LHCN-M2 (cell line): ENCODE measurements around the gene SULT4A1. TPM values are rescaled to one million over a fixed set of nuclear protein-coding genes. Genes with fewer than 3 reads are reported as not detected.

Source experiments
- DNase-seq: peaks from one replicate; pipeline ENCODE4 v3.0.0-alpha.2; 2012; ENCODE audit warnings: low read depth
- total RNA-seq: library from RNA; depleted of rRNA; stranded (reverse); fragments of >200 nt; gene quantifications from 2 replicates; pipeline ENCODE4 v1.2.3, GENCODE V29; 2014

Gene SULT4A1
- total RNA-seq, 1 experiment from 2014 or later: 0.06 TPM

DNA sequence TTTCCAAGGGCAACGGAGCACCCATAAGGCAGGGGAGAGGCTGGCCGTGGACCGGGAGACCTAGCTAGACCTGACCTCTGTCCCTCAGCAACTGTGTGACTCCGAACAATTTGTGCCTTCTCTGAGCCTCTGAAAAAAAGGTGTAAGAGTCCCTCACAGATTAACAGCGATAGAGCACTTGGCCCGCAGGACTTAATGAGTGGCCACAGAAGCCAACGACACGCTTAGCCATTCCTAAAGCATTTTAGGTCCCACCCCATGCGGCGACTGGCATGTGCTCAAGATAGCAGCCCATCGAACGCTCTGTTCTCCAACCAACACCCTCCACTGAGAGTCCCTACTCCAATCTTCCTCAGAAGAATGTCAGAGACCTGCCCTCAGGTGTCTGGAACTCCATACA is 1.5 kb downstream of the SULT4A1 start:
- DNase-seq: no peak

DNA sequence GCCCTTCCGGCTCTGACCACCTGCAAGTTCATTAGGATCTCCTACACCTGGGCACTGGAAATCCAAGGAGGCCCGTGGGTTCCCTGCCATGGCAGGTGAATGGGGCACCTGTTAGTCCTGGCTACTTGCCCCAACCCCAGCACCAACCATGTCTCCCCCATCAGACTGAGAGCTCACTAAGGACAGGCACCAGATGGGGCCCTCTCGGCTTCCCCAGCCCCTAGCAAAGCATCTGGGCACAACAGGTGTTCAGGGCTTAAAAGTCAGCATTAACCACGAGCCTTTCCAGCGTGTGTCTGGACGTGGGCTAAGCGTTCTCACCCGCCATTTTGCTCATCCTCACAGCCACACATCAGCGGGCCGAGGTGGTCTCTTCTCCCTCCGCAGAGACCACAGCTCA is 2.2 kb downstream of the SULT4A1 start:
- no peak for DNase-seq

DNA sequence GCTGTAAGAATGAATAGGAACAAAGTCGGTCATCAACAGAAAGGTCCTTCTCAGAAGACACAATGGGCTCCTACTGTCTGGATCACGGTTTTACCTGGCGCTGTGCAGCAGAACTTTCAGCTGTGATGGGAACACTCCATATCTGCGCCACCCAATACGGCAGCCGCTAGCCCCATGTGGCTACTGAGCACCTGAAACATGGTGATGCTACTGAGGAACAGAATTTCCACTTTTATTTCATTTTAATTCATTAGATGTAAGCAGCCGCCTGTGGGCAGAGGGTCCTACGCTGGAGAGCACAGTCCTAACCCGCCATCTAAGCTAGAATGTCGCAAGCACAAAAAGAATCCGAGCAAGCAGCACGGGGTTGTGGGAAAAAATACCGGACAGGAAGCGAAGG is 2.7 kb downstream of the SULT4A1 start:
- no peak for DNase-seq

DNA sequence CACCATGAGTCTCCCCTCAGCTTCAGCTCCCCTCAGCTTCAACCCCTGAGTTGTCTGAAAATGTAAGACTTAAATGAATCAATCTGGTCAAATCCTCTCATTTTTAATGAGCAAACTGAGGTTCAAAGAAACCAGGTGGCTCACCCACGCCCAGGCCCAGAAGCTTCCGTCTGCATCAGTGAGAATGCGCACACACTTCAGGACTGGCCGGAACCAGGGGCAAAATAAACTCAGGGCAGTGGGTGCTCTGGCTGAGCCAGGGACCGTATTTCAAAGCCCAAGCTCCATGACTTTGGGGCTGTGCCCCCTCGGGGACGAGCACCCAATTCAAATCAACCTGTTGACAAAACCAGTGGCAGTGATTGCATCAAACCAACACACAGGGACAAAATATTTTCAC is 3.1 kb downstream of the SULT4A1 start:
- DNase-seq: no peak

DNA sequence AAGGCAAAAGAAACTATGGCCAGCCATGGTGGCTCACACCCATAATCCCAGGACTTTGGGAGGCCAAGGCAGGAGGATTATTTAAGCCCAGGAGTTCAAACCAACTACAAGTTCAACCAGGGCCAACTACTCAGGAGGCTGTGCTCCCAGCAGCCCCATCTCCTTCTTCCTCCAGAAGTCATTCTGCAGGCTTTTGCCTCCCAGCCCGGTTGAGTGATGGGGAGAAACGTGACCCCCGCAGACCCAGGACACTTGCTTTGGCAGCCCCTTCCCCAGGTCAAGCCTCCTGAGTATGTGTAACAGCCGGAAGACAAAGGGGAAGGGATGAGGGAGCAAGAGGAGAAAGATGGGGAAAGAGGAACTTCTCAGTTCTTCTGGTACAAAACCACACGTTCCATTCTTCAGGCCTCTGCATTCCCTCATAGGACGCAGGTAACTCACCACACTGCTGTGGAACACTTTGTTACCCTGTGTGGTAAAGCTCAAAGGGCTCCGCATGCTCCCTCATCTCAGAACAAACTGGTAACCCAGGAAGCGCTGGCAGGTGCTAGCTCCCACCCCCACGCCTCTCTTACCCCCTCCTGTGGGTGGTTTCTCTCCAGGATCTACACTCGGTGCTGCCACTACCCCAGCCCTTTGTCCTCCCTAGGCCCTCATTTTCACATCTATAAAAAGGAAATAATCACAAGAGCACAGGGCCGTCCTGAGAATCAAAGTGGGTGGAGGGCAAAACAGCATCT is 4.0 kb downstream of the SULT4A1 start:
- no peak for DNase-seq

DNA sequence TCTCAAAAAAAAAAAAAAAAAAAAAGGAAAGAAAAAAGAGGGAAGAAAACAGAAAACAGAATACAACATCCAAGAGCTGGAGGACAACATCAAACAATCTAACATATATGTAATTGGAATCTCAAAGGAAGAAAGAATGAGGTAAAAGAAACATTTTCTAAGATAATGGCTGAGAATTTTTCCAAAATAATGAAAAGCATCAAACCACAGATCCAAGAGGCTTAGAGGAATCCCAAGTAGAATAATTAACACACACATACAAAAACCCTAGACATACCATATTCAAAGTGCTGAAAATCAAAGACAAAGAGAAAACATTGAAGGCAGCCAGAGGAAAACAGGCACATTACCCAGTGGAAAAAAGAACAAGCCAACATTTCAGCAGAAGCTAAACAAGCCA is 4.9 kb downstream of the SULT4A1 start:
- DNase-seq: no peak

DNA sequence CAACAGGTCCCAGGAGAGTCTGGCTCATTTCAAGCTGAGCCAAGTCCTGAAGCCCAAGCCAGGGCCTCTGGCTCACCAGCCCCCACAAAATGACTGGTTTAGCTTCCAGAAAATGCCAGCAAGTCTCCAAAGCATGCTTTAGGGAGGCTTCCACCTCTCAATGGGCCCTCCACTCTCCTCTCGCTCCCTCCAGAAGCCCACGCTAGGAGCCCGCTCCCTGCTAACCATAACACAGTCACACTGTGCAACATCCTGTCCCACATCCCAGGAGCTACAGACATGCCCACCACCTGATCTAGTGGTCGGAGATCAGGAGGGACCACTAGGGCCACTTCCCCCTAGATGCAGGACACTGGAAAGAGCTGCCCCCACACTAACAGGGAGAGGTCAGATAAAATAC is 6.9 kb downstream of the SULT4A1 start:
- DNase-seq: no peak

DNA sequence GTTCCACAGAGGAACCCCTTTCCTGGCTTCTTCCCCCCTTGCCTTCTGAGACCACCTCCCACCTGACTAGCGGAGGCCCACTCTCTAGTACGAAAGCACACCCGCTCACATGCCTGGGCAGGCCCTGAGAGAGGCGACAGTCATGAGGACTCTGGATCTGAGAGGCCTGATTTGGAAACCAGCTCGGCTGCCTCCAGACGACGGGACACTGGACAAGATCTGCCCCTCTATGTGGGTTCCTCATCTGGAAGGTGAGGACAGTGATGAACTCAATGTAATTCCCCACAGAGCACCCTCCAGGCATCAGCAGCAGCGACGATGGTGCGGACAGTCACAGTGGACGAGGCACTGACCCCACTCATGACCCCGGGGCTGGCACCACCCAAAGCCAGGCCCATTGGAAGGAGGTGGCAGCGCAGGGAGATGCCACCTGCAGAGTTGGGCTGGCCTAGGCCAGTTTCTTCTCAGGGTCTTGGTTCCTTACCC is 7.5 kb downstream of the SULT4A1 start:
- no peak for DNase-seq

DNA sequence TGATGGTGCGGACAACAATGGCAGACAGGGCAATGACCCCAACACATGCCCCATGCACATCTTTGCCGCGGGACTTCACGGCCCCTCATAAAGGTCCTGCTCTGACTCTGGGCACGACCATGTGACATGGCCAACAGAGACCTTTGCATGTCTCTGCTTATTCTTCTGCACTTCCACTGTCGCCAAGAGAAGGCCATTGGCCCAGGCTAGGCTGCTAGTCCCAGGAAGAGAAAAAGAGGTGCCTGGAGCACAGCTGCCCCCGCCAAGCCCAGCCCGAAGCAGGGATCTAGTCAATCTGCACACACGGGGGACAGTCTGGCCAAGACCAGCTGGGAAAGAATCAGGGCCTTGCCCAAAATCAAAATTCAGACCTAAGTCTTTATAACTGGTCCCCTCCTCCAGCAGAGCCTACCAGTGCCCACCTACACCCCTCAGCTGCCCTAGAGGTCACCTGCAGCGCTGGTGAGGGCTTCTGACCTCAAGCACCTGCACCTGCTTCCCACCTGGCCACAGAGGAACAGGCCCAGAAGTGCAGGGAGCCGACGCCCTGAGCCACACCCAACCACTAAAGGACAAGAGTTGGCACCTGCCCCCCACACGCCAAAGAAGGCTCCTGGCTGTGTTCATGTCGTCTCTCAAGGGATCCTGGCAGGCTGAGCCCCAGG is 8.1 kb downstream of the SULT4A1 start:
- no peak for DNase-seq

DNA sequence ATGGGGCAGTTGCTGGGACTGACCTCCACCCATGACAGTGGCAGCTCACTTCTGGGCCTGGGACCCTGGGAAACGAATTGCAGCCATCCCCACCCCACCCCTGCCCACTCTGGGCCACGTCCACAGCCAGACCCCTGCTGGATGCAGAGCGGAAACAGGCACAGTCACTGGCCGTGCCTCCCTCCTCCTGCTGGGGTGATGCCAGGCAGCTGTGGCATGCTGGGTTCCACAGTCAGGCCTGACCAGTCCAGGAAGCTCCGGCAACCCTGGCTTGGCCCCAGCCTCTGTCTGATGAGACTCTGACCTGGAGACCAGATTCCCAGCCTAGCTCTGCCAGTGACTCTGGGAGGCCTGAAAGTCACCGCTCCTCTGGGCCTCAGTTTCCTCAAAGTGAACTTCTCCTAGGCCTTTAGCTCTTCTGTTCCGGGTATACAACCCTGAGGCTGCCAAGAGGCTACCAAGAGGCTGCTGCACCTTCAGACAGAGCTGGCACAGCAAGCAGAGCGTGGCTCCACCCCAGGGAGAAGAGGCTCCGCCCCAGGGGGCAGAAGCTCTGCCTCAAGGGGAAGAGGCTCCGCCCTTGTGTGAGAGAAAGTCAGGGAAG is 8.9 kb downstream of the SULT4A1 start:
- no peak for DNase-seq

DNA sequence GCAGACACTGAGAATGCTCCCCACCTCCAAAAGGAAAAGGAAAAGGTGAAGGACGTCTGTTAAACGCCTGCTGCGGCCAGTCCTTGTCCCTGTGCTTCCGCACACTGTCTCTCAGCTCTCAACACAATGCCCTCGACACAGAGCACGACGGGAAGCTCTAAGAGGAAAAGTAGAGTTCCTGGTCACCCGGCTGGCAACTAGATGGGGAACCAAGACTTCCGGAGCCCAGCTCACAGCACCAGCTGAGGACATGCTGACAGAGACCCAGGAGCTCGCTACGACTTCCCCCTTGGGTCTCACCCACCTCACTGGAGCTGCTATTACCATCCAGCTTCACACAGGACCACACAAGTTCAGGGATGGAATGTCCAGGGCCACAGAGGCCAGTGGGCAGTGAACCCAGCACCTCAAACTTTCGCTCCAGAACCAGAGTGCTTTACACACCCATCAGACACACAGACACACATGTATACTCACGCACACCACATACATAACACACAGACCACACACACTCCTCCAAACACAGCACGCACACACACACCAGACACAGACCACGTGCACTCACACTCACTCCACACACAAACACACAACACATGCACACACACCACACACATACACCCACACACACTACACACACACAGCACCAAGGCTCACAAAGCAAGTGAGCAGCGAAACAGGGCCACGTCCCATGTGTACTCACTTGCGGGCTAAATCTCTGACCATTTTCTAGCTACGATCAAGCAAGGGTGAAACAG is 9.6 kb downstream of the SULT4A1 start:
- no peak for DNase-seq

DNA sequence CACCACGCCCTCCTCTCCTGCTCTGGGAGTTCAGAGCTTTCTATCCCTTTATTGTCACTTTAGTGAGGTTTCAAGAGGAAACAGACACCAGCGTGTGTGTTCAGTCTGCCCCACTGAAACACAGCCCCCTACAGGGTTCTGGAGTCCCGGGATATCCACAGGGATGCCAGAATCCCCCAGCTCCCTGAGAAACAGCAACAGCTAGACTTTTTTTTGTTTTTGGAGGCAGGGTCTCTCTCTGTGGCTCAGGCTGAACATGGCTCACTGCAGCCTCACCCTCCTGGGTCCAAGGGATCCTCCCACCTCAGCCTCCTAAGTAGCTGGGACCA is 10.4 kb downstream of the SULT4A1 start:
- DNase-seq: no peak

DNA sequence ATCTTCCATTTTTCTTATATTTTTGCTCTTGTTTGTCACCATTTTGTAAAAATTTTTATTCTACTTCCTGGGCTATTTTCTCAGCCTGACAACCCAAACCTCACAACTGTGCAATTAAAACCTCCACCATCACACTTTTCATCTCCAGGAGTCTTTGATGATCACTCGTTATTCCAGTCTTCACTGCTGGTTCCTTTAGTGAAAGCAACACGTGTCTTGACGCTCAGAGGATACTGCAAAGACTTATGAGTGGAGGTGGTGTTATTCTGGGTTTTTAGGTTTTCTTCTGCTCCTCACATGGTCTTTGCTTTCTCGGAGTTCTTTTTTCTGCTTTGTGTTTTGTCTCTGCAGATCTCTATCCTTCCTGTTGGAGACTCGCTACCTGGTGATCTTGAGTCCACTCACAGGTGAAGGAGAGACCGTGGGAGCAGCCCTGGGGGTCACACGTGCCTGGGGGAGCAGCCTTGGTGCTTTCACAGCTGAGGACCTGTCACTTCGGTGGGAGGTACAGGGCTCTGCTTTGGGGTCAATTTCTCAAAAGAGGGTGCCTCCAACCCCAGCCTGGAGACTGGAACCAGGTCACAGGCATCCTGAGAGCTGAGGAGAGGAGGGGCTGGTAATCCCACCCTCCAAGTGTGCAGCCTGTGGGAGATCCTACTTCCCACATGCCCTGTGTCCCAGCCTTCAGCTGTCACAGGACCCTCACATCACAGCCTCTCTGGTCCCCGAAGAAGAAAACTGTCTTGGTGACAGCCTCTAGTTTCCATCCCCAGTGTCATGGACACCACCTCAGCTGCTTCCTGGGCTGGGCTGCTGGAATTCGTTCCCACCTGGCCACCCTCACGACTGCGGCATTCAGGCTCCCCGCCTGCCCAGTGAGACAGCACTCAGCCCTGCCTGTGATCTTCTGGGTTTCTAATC is 11.0 kb downstream of the SULT4A1 start:
- no peak for DNase-seq

DNA sequence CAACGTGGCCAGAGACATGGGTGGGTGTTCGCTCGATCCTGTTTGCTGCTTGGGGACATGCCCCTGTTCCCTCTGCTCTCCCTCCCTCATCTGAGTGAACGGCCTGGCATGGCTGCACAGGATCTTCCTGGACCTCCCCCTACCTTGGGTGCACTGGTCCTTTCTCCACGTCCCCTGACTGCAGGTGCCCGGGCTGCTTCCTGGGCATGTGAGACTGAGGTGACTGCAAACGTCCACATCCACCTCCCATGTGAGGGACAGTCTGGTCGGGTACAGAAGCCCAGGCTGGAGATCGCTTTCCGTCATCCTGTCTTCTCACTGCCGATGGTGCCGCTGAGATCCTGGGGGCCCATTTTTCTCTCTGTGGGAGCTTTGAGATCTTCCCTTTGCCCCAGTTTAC is 11.8 kb downstream of the SULT4A1 start:
- DNase-seq: no peak

DNA sequence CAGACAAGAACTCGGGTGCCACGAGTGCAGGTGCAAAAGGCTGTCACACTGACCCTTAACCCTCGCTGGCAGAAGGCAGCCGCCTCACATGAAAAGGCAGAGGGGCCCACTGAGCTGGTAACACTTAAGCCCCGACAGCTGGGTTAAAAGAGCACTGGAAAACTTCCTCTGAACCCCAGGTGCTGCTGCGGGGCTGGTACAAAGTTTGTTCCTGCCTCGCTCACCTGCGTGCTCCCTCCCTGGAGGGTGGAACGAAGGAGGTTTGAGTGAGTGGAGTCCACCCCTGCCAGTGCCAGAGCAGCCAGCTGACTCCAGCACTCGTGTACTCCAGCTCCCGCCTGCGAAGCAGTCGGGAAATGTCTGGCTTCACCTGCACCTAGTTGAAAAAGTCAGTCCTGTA is 12.6 kb downstream of the SULT4A1 start:
- DNase-seq: no peak

DNA sequence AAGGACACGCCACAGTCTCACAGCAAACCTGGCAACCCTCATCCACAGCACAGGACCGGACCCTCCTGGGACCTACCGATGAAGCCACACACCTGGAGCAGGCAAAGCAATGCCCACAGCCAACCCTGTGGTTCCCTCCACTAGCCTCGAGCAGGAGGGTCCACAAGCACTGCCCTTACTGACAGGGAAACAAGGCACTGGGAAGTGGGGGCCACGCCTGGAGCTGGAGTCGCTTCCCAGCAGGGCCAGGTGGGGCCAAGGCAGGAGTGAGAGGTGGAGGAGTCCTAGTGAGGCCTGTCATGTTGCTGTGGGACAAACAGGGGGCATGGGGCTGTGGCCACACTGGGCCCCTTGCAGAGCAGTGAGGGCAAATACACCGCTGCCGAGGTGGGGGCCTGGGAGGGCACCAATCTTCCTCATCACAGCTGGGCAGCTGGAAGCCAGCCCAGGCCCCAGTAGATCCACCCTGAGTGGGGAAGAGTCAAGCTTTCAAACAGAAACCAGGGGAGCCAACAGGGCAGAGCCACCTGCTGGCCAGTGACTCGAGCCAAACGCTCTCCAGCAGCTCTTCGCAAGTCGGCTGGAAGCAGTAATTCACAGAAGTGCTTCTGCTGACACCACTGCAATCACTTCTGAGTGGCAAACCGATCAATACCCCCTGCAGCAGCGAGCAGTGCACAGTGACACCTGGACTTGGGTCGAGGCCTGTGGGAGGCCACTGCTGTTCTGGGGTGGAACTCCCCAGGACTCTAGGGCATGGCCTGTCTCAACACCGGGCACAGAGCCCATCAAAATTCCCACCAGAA is 13.7 kb downstream of the SULT4A1 start:
- DNase-seq: no peak

DNA sequence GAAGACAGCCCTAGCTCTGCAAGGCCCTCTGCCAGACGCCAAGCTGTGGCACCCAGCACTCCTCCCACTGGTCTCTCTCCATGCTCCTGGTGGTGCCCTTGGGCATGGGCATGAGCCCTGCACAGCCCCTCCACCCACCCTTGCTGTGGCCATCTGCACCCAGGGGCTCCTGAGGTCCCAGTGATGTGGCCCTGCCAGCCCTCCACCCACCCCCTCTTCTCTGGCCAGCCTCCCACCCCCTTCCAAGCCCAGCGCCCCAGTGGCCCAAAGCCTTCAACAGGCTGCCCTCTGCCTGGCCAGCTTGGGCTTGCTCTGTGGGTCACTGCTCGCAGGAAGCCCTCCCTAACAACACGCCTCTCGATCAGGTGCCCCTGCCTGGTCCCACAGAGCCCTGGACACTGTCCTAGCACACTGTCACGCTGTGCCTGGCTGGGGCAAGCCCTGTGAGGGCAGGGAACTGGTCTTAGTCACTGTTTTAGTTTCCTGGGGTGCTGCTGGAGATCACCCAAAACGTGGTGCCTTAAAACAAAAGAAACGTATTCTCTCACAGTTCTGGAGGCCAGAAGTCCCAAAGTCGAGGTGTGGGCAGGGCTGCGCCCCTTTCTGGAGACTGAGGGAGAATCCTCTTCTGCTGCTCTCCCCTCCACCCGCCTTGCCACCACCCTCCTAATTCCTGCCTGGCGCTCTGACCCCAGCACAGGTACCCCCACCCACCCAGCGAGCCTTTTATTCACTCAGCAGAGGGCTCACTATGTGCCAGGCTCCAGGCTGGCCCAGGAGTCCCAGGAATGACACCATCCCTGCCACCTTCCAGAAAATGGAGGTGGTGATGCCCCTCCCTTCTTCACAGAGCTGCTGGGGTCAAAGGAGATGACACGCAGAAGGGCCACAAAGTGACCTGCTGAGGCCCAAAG is 14.7 kb downstream of the SULT4A1 start:
- no peak for DNase-seq

DNA sequence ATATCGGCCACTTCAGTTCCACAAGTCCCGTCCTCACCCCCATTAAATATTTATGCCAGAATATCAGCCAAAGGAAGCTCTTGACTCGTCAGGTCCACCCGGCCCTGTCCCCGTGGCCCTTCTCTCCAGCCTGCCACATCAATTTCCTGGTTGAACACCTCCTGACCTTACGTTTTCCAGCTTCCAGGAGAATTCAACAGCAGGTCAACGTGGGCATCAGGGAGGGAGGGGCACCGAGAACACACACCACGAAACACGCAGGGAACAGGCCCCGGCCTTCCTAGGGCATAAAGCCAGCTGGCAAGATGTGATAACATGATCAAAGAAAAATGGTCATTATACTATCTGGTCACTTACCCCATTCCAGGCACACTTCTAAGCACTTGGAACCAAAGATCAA is 15.3 kb downstream of the SULT4A1 start:
- no peak for DNase-seq

DNA sequence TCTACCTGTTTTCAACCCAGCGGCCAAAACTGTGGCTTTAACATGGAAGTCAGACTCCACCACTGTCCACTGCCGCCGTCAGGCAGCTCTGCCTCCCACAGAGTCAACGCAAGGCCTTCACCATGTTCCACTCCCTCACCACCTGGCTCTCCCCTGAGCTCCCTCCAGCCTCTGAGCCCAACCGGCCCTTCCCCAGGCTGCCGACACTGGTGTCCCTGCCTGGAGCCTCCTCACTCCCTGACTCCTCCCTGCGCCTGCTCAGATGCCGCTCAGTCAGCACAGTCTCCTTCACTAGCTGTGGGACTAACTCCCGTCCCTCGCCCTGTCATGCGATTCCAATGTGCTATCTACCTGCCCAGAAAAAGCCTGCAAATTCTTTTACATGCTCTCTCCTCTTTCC is 16.3 kb downstream of the SULT4A1 start:
- no peak for DNase-seq
